HepG2 (cell line): ENCODE data around the gene GPC6. TPM values are rescaled to one million over a fixed set of nuclear protein-coding genes. Genes with fewer than 3 reads are reported as not detected.
A peak's percentile ranks its signal among the peaks of the same experiment; 100 is the strongest.

Source experiments
- ATAC-seq: fragments of 200-7000 bp; cut with Tn5 transposase; 3 replicates; pipeline ENCODE4 v1.9.1; 2020; ENCODE audit warnings: mild to moderate bottlenecking, moderate library complexity
- BruUV-seq: library from RNA; stranded (reverse); fragments of 400-500 nt; replicated peaks from 2 replicates; lab custom pipeline; 2021; lab: Mats Ljungman, UMichigan
- CTCF ChIA-PET: fragments of 300-600 bp; formaldehyde crosslinking; extraction: SDS; loops from one replicate; lab custom pipeline; 2021; ENCODE audit warnings: low total read pairs, inconsistent platforms, low intra/inter-chr PET ratio; lab: Yijun Ruan, JAX
- POLR2A ChIA-PET: fragments of 350-600 bp; sonication (Branson Sonifier 250); formaldehyde crosslinking; loops from one replicate; lab custom pipeline; 2020; ENCODE audit warnings: antibody characterized with exemption, inconsistent platforms; lab: Yijun Ruan, JAX
- DNase-seq: peaks from one replicate; pipeline ENCODE4 v3.0.0-alpha.2; 2015; ENCODE audit warnings: low spot score
- FAIRE-seq: peaks from 3 replicates; lab custom pipeline; 2011; peaks lifted over from hg19 to GRCh38; lab: Jason Lieb, UNC
- H2AFZ ChIP-seq: one replicate; pipeline ENCODE4 v1.6.1; 2011; ENCODE audit warnings: low read length, inconsistent platforms
- H3K27ac ChIP-seq: fragments of 300-600 bp; 3 replicates; pipeline ENCODE4 v1.8.0; 2011; ENCODE audit warnings: mixed run types, mild to moderate bottlenecking, mixed read lengths, low read length, inconsistent platforms; ENCODE audit not compliant: insufficient read depth; ENCODE audit errors: extremely low read length
- H3K27me3 ChIP-seq, 2 experiments: fragments of 200-600 bp in 1 of 2; 2 replicates in 1 of 2; 3 replicates in 1 of 2; pipeline versions ENCODE4 v1.6.0 to v1.8.0; 2011; ENCODE audit warnings: low read length in 2 of 2, mild to moderate bottlenecking in 2 of 2, moderate library complexity in 2 of 2, inconsistent platforms in 1 of 2; ENCODE audit not compliant: insufficient read depth in 2 of 2, control insufficient read depth in 1 of 2
- H3K36me3 ChIP-seq, 2 experiments: fragments of 200-600 bp in 1 of 2; replicated peaks in 1 of 2; 2 replicates in 1 of 2; 3 replicates in 1 of 2; pipeline versions ENCODE4 v1.5.1 to v1.8.0; 2011; ENCODE audit warnings: low read length in 2 of 2, inconsistent platforms in 1 of 2; ENCODE audit not compliant: insufficient read depth in 2 of 2, control insufficient read depth in 1 of 2
- H3K4me1 ChIP-seq: 2 replicates; pipeline ENCODE4 v1.5.1; 2012; ENCODE audit warnings: low read length, inconsistent platforms; ENCODE audit not compliant: insufficient read depth
- H3K4me2 ChIP-seq: 2 replicates; pipeline ENCODE4 v1.6.0; 2011; ENCODE audit warnings: low read depth, low read length, inconsistent platforms
- H3K4me3 ChIP-seq, 3 experiments: fragments of 200-600 bp in 1 of 3; sonication (generic), shearing (Covaris generic) in 1 of 3; replicated peaks in 1 of 3; 2 replicates each; pipeline ENCODE4 v1.5.1; 2011 to 2016; ENCODE audit warnings: low read length in 3 of 3, inconsistent platforms in 2 of 3, low read depth in 2 of 3, mild to moderate bottlenecking in 2 of 3, control low read depth in 1 of 3, mixed read lengths in 1 of 3; ENCODE audit not compliant: insufficient read depth in 1 of 3
- H3K79me2 ChIP-seq: one replicate; pipeline ENCODE4 v1.6.1; 2011; ENCODE audit warnings: low read length, inconsistent platforms; ENCODE audit not compliant: insufficient read depth
- H3K9ac ChIP-seq: 2 replicates; pipeline ENCODE4 v1.6.0; 2011; ENCODE audit warnings: mild to moderate bottlenecking, low read depth, low read length, inconsistent platforms; ENCODE audit not compliant: insufficient read depth
- H3K9me3 ChIP-seq: 2 replicates; pipeline ENCODE4 v1.5.1; 2012; ENCODE audit warnings: mild to moderate bottlenecking, low read length
- H4K20me1 ChIP-seq: 2 replicates; pipeline ENCODE4 v1.6.0; 2011; ENCODE audit warnings: inconsistent platforms, mild to moderate bottlenecking, low read length, moderate library complexity; ENCODE audit not compliant: insufficient read depth
- AGO1 ChIP-seq: fragments of 200-400 bp; formaldehyde crosslinking; IDR thresholded peaks from 2 replicates; pipeline ENCODE4 v1.6.1; 2017; ENCODE audit warnings: mild to moderate bottlenecking, low read depth, low read length, moderate library complexity; ENCODE audit not compliant: poor library complexity, severe bottlenecking
- ARHGAP35 ChIP-seq: sonication (generic); formaldehyde crosslinking; IDR thresholded peaks from 2 replicates; pipeline ENCODE4 v1.9.0; 2022; ENCODE audit warnings: mild to moderate bottlenecking, inconsistent platforms, moderate library complexity, missing genetic modification reagents, borderline replicate concordance
- DNMT3B ChIP-seq: conservative IDR thresholded peaks from 2 replicates; pipeline ENCODE4 v1.6.1; 2016; ENCODE audit warnings: missing biosample characterization, control low read depth
- HDAC2 ChIP-seq: sonication (generic); formaldehyde crosslinking; IDR thresholded peaks from 2 replicates; pipeline ENCODE4 v1.4.0; 2020; ENCODE audit warnings: missing genetic modification reagents
- MEIS1 ChIP-seq: sonication (generic); formaldehyde crosslinking; IDR thresholded peaks from 2 replicates; pipeline ENCODE4 v1.9.0; 2021; ENCODE audit warnings: mild to moderate bottlenecking, missing genetic modification reagents, moderate library complexity, borderline replicate concordance
- MIXL1 ChIP-seq: IDR thresholded peaks from 2 replicates; pipeline ENCODE4 v1.6.1; 2016
- NFRKB ChIP-seq: fragments of 450-650 bp; IDR thresholded peaks from 2 replicates; pipeline ENCODE4 v1.6.1; 2017
- NR2F2 ChIP-seq: IDR thresholded peaks from 2 replicates; pipeline ENCODE4 v1.6.1; 2012; ENCODE audit warnings: low read depth, inconsistent platforms, borderline replicate concordance
- TBX2 ChIP-seq: sonication (generic); formaldehyde crosslinking; IDR thresholded peaks from 2 replicates; pipeline ENCODE4 v1.5.0; 2020; ENCODE audit warnings: missing genetic modification reagents, mild to moderate bottlenecking, borderline replicate concordance
- WIZ ChIP-seq: sonication (generic); formaldehyde crosslinking; IDR thresholded peaks from 2 replicates; pipeline ENCODE4 v1.5.1; 2020; ENCODE audit warnings: mild to moderate bottlenecking, missing genetic modification reagents
- ZKSCAN8 ChIP-seq: IDR thresholded peaks from 2 replicates; pipeline ENCODE4 v1.6.1; 2016; ENCODE audit warnings: borderline replicate concordance, missing genetic modification reagents, missing compliant biosample characterization
- ZNF329 ChIP-seq: sonication (generic); formaldehyde crosslinking; IDR thresholded peaks from 2 replicates; pipeline ENCODE4 v1.9.0; 2021; ENCODE audit warnings: low read depth, mild to moderate bottlenecking, missing genetic modification reagents
- ZNF607 ChIP-seq: sonication (generic); formaldehyde crosslinking; IDR thresholded peaks from 2 replicates; pipeline ENCODE4 v1.5.1; 2020; ENCODE audit warnings: missing genetic modification reagents, mild to moderate bottlenecking, borderline replicate concordance
- ZNF678 ChIP-seq: sonication (generic); formaldehyde crosslinking; IDR thresholded peaks from 2 replicates; pipeline ENCODE4 v1.4.0; 2020; ENCODE audit warnings: mild to moderate bottlenecking, missing genetic modification reagents
- ZNF724P ChIP-seq: sonication (generic); formaldehyde crosslinking; IDR thresholded peaks from 2 replicates; pipeline ENCODE4 v1.8.0; 2022; ENCODE audit warnings: missing genetic modification reagents, borderline replicate concordance
- WGBS: methylation state at CpG from one replicate; pipeline ENCODE4 v1.1.6; 2017; ENCODE audit warnings: low lambda C conversion rate; 5-methylcytosine and 5-hydroxymethylcytosine counted together
- in situ Hi-C: cut with HindIII; loops from 2 replicates; pipeline ENCODE4 v1.10.0; 2017; ENCODE audit warnings: low pct_unique_long_range_greater_than_20kb; ENCODE audit not compliant: extremely low pct_ligation_motif_present
- intact Hi-C: fragments of 100-400 bp; cut with micrococcal nuclease; formaldehyde crosslinking; loops from one replicate; pipeline ENCODE4 v1.10.0; 2022; ENCODE audit not compliant: unreplicated experiment
- polyA plus RNA-seq, 8 experiments: library from polyadenylated mRNA; depleted of rRNA in 3 of 8; stranded (reverse) in 7 of 8; unstranded in 1 of 8; fragments of >200 nt; fragmentation: Illumina TruSeq in 4 of 8; extraction: Trizol in 4 of 8; gene quantifications; 2 replicates each; pipeline versions ENCODE4 v1.2.1 to v1.2.3, GENCODE V29; 2011 to 2016; ENCODE audit warnings: low read depth in 4 of 8, missing spikeins in 1 of 8, mixed read lengths in 1 of 8; ENCODE audit not compliant: insufficient read depth in 1 of 8
- total RNA-seq, 5 experiments: library from RNA; depleted of rRNA; stranded (reverse); fragments of >200 nt; fragmentation: Illumina TruSeq; extraction: Trizol; gene quantifications; 2 replicates each; pipeline ENCODE4 v1.2.3, GENCODE V29; 2016; ENCODE audit warnings: low read depth in 1 of 5
- TF ChIP-seq, protein P1 (sequence below): sonication (generic); formaldehyde crosslinking; IDR thresholded peaks from 2 replicates; pipeline ENCODE4 v1.5.1; 2020; ENCODE audit warnings: mild to moderate bottlenecking, missing genetic modification reagents, moderate library complexity
- TF ChIP-seq, protein P2 (sequence below): sonication (generic); formaldehyde crosslinking; IDR thresholded peaks from 2 replicates; pipeline ENCODE4 v1.9.0; 2021; ENCODE audit warnings: missing genetic modification reagents, mild to moderate bottlenecking, borderline replicate concordance
- TF ChIP-seq, protein P3 (sequence below): sonication (generic); formaldehyde crosslinking; IDR thresholded peaks from 2 replicates; pipeline ENCODE4 v1.5.0; 2020; ENCODE audit warnings: mild to moderate bottlenecking, low read depth, missing genetic modification reagents, borderline replicate concordance

The GPC6 gene
- total and polyA plus RNA-seq, 2 of the 13 experiments (the other 11 are each of a cell fraction or from before 2014, with no cell fraction given), result 24.5 to 33.9 TPM

DNA sequence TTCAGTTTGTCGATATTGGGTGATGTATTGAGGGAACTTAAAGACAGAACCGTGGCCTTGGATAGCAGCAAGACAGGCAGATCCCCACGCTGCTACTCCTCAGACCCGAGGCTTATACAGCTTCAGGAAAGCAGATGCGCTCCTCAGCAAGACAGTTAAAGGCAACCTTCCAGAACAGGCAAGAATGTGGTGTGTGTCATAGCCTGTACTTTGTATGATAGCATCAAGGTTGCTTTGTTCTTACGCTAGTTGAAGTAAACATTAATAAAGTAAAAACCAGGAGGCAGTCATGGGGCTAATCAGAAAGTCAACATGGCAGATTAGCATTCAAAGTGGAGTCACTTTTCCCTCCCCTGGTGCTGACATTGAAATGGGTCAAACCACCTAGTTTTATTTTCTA lies 779.7 kb downstream of the GPC6 start:
- no peaks in the 10 kb centered on the region for H4K20me1 ChIP-seq
- no peak overlapping the region for H3K4me3 ChIP-seq
- no peaks in the 10 kb centered on the region for H3K27me3 ChIP-seq
- FAIRE-seq (no peak), DNase-seq (peak; percentile 3), ATAC-seq (no peak)
- no peak for TF ChIP-seq AGO1
- no peak for TF ChIP-seq WIZ (CRISPR knock-in tag)
- TF ChIP-seq, protein P1, sequence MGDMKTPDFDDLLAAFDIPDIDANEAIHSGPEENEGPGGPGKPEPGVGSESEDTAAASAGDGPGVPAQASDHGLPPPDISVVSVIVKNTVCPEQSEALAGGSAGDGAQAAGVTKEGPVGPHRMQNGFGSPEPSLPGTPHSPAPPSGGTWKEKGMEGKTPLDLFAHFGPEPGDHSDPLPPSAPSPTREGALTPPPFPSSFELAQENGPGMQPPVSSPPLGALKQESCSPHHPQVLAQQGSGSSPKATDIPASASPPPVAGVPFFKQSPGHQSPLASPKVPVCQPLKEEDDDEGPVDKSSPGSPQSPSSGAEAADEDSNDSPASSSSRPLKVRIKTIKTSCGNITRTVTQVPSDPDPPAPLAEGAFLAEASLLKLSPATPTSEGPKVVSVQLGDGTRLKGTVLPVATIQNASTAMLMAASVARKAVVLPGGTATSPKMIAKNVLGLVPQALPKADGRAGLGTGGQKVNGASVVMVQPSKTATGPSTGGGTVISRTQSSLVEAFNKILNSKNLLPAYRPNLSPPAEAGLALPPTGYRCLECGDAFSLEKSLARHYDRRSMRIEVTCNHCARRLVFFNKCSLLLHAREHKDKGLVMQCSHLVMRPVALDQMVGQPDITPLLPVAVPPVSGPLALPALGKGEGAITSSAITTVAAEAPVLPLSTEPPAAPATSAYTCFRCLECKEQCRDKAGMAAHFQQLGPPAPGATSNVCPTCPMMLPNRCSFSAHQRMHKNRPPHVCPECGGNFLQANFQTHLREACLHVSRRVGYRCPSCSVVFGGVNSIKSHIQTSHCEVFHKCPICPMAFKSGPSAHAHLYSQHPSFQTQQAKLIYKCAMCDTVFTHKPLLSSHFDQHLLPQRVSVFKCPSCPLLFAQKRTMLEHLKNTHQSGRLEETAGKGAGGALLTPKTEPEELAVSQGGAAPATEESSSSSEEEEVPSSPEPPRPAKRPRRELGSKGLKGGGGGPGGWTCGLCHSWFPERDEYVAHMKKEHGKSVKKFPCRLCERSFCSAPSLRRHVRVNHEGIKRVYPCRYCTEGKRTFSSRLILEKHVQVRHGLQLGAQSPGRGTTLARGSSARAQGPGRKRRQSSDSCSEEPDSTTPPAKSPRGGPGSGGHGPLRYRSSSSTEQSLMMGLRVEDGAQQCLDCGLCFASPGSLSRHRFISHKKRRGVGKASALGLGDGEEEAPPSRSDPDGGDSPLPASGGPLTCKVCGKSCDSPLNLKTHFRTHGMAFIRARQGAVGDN, result no peak
- no peak for TF ChIP-seq ZNF607 (CRISPR knock-in tag)
- no peak for TF ChIP-seq ZNF329
- no peak for TF ChIP-seq ARHGAP35
- TF ChIP-seq, protein P2, sequence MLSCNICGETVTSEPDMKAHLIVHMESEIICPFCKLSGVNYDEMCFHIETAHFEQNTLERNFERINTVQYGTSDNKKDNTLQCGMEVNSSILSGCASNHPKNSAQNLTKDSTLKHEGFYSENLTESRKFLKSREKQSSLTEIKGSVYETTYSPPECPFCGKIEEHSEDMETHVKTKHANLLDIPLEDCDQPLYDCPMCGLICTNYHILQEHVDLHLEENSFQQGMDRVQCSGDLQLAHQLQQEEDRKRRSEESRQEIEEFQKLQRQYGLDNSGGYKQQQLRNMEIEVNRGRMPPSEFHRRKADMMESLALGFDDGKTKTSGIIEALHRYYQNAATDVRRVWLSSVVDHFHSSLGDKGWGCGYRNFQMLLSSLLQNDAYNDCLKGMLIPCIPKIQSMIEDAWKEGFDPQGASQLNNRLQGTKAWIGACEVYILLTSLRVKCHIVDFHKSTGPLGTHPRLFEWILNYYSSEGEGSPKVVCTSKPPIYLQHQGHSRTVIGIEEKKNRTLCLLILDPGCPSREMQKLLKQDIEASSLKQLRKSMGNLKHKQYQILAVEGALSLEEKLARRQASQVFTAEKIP (CRISPR knock-in tag), result no peak
- TF ChIP-seq MIXL1 (CRISPR knock-in tag), result no peak
- no peak for TF ChIP-seq ZKSCAN8
- no peak for TF ChIP-seq ZNF724P (CRISPR knock-in tag)
- TF ChIP-seq ZNF678 (CRISPR knock-in tag), result no peak
- no peak for TF ChIP-seq DNMT3B (CRISPR knock-in tag)
- TF ChIP-seq MEIS1 (CRISPR knock-in tag), result no peak
- TF ChIP-seq TBX2 (CRISPR knock-in tag), result no peak
- TF ChIP-seq NFRKB, result no peak
- no peak for TF ChIP-seq HDAC2 (CRISPR knock-in tag)
- TF ChIP-seq NR2F2, result no peak
- TF ChIP-seq, protein P3, sequence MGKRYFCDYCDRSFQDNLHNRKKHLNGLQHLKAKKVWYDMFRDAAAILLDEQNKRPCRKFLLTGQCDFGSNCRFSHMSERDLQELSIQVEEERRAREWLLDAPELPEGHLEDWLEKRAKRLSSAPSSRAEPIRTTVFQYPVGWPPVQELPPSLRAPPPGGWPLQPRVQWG (CRISPR knock-in tag), result no peak
- intact Hi-C loops, result no loop called here
- no peaks in the 10 kb centered on the region for H3K36me3 ChIP-seq
- no peak overlapping the region for H3K9ac ChIP-seq
- no peaks in the 10 kb centered on the region for H3K79me2 ChIP-seq
- H3K4me1 ChIP-seq, result no peaks in the 10 kb centered on the region
- no peak overlapping the region for H3K4me2 ChIP-seq
- no TSS peak for BruUV-seq
- in situ Hi-C loops, result no loop called here
- no peak overlapping the region for H3K27ac ChIP-seq
- CTCF ChIA-PET, result no interaction called here
- no peak overlapping the region for H2AFZ ChIP-seq
- H3K9me3 ChIP-seq, result no peaks in the 10 kb centered on the region
- 92% methylated on average over 4 of the region's 6 CpGs for WGBS
- POLR2A ChIA-PET, result no interaction called here
